ACHN (cell line): ENCODE results near the gene ZFYVE19.

Experiments
- DNase-seq: peaks from one replicate; pipeline ENCODE4 v3.0.0-alpha.2; 2015
- in situ Hi-C: cut with HindIII; loops from 2 replicates; pipeline ENCODE4 v1.10.0; 2017; ENCODE audit warnings: low sequenced_read_pairs, low pct_ligation_motif_present, low pct_unique_long_range_greater_than_20kb

The ZFYVE19 gene

GRCh38 chr15:40806672-40807027 lies 239 bp upstream of the ZFYVE19 start:
- no peak for DNase-seq
- in situ Hi-C loops, result no loop called here

GRCh38 chr15:40807888-40808461 lies 1.1 kb downstream of the ZFYVE19 start:
- no peak for DNase-seq
- in situ Hi-C loops, result no loop called here

- in situ Hi-C loops, result no loop called here
- no peak for DNase-seq
These were observed 2.1 kb downstream of the ZFYVE19 start for GRCh38 chr15:40808861-40809450.

- DNase-seq, result no peak
- in situ Hi-C loops, result no loop called here
These were observed 6.0 kb downstream of the ZFYVE19 start for GRCh38 chr15:40812721-40813425.

- no peak for DNase-seq
- in situ Hi-C loops, result no loop called here
These were observed 8.3 kb downstream of the ZFYVE19 start for GRCh38 chr15:40815042-40815698.

- in situ Hi-C loops, result no loop called here
- DNase-seq, result no peak
These were observed 12.2 kb downstream of the ZFYVE19 start for GRCh38 chr15:40819048-40819447.

- DNase-seq, result no peak
- in situ Hi-C loops, result no loop called here
These were observed 14.3 kb downstream of the ZFYVE19 start for GRCh38 chr15:40821195-40821594.

- no peak for DNase-seq
- in situ Hi-C loops, result no loop called here
These were observed 16.9 kb downstream of the ZFYVE19 start for GRCh38 chr15:40823572-40824343.

GRCh38 chr15:40825661-40826422 lies 19.0 kb downstream of the ZFYVE19 start:
- peak; percentile 23 for DNase-seq
- in situ Hi-C loops, result no loop called here

- in situ Hi-C loops, result no loop called here
- DNase-seq, result no peak
These were observed 19.7 kb downstream of the ZFYVE19 start for GRCh38 chr15:40826423-40827075.

GRCh38 chr15:40828447-40829036 lies 21.7 kb downstream of the ZFYVE19 start, which contains the start of gene PPP1R14D:
PPP1R14D (minus strand) TSS chr15:40828708; CDS start chr15:40828641, 67 bp downstream.
- in situ Hi-C loops, result no loop called here

GRCh38 chr15:40829115-40829514 lies 22.2 kb downstream of the ZFYVE19 start:
- DNase-seq, result no peak
- in situ Hi-C loops, result no loop called here

More at GRCh38 chr15:40828447-40829036, 21.7 kb downstream of the ZFYVE19 start, which contains the start of gene PPP1R14D:
- DNase-seq, result no peak

GRCh38 chr15:40830884-40831283 lies 24.0 kb downstream of the ZFYVE19 start:
- in situ Hi-C loops, result no loop called here
- DNase-seq, result no peak

- in situ Hi-C loops, result no loop called here
- no peak for DNase-seq
These were observed 25.0 kb downstream of the ZFYVE19 start for GRCh38 chr15:40831861-40832260.

- in situ Hi-C loops, result no loop called here
- no peak for DNase-seq
These were observed 26.0 kb downstream of the ZFYVE19 start for GRCh38 chr15:40832903-40833302.

- in situ Hi-C loops, result no loop called here
- no peak for DNase-seq
These were observed 29.1 kb downstream of the ZFYVE19 start for GRCh38 chr15:40836020-40836419.

- in situ Hi-C loops, result no loop called here
- DNase-seq, result no peak
These were observed 31.9 kb downstream of the ZFYVE19 start for GRCh38 chr15:40838756-40839155.
